Stimulated activated CD8-positive, alpha-beta memory T cell treated with anti-CD3 and anti-CD28 coated beads, Interleukin-4, amount 100 ng/mL, for 24 hours (primary cell): ENCODE measurements around the gene PDIA5.

ENCODE experiments used
- DNase-seq: peaks from one replicate; pipeline ENCODE4 v3.0.0-alpha.2; 2020; ENCODE audit warnings: low read depth

PDIA5 gene

GRCh38 chr3:123066896-123067688, at the start of gene PDIA5:
PDIA5 (plus strand) TSS chr3:123067025; CDS start chr3:123067165, 140 bp downstream.
- peak; percentile 72 for DNase-seq

- DNase-seq = no peak
These were observed 48.1 kb upstream of the PDIA5 start for GRCh38 chr3:123018683-123019082.

- DNase-seq = no peak
These were observed 47.7 kb upstream of the PDIA5 start for GRCh38 chr3:123019161-123019560.

- no peak for DNase-seq
These were observed 47.2 kb upstream of the PDIA5 start for GRCh38 chr3:123019591-123019990.

- no peak for DNase-seq
These were observed 46.1 kb upstream of the PDIA5 start for GRCh38 chr3:123020709-123021108.

GRCh38 chr3:123021388-123021787, 45.4 kb upstream of the PDIA5 start:
- DNase-seq = no peak

- DNase-seq = no peak
These were observed 44.8 kb upstream of the PDIA5 start for GRCh38 chr3:123021996-123022510.

GRCh38 chr3:123024056-123024455, 42.8 kb upstream of the PDIA5 start:
- DNase-seq = no peak

- no peak for DNase-seq
These were observed 40.9 kb upstream of the PDIA5 start for GRCh38 chr3:123025642-123026521.

GRCh38 chr3:123026565-123027291, 40.1 kb upstream of the PDIA5 start:
- DNase-seq = no peak

- DNase-seq = no peak
These were observed 39.3 kb upstream of the PDIA5 start, which contains the start of gene SEMA5B for GRCh38 chr3:123027292-123028232. SEMA5B (minus strand) TSS chr3:123027763; CDS start chr3:122961263, 66,500 bp downstream.

GRCh38 chr3:123028233-123028828, 38.5 kb upstream of the PDIA5 start:
- DNase-seq = no peak

GRCh38 chr3:123031051-123031450, 35.8 kb upstream of the PDIA5 start:
- DNase-seq = no peak

GRCh38 chr3:123032057-123032456, 34.8 kb upstream of the PDIA5 start:
- DNase-seq = no peak

- no peak for DNase-seq
These were observed 32.7 kb upstream of the PDIA5 start for GRCh38 chr3:123034120-123034519.

GRCh38 chr3:123034996-123035395, 31.8 kb upstream of the PDIA5 start:
- no peak for DNase-seq

GRCh38 chr3:123036352-123037014, 30.3 kb upstream of the PDIA5 start:
- DNase-seq = no peak

- DNase-seq = no peak
These were observed 29.8 kb upstream of the PDIA5 start for GRCh38 chr3:123037015-123037375.

- DNase-seq = no peak
These were observed 28.1 kb upstream of the PDIA5 start for GRCh38 chr3:123038751-123039150.

GRCh38 chr3:123039178-123039577, 27.6 kb upstream of the PDIA5 start:
- DNase-seq = no peak
